Right lobe of liver (tissue), 6 donors: ENCODE measurements around the gene RAP1GAP2. TPM values are rescaled to one million over a fixed set of nuclear protein-coding genes. Genes with fewer than 3 reads are reported as not detected.

Experiments
- ATAC-seq, 4 donors: fragments of 200-7000 bp; cut with Tn5 transposase; one replicate each; pipeline ENCODE4 v1.9.1; 2020; ENCODE audit warnings: mild to moderate bottlenecking in 4 of 4, moderate library complexity in 4 of 4
- DNase-seq, 3 donors: peaks; one replicate each; pipeline ENCODE4 v3.0.0-alpha.2; 2020
- H3K27ac ChIP-seq, 3 donors: fragments of 200-600 bp; one replicate each; pipeline ENCODE4 v1.8.0; 2022
- H3K27me3 ChIP-seq, 2 donors: fragments of 200-600 bp; one replicate each; pipeline ENCODE4 v1.8.0; 2022
- H3K36me3 ChIP-seq, 4 donors: fragments of 200-600 bp; sonication (generic) in 1 of 4; one replicate each; pipeline versions ENCODE4 v1.5.1 to v1.8.0; 2017 to 2022; ENCODE audit warnings: control low read depth in 1 of 4
- H3K4me1 ChIP-seq, 4 donors: fragments of 200-600 bp; sonication (generic) in 1 of 4; one replicate each; pipeline versions ENCODE4 v1.5.1 to v1.8.0; 2017 to 2022; ENCODE audit warnings: control low read depth in 1 of 4
- H3K4me3 ChIP-seq, 3 donors: fragments of 200-600 bp; one replicate each; pipeline ENCODE4 v1.8.0; 2022
- H3K9me3 ChIP-seq, 4 donors: fragments of 200-600 bp; sonication (generic) in 1 of 4; one replicate each; pipeline versions ENCODE4 v1.5.1 to v1.8.0; 2017 to 2022; ENCODE audit warnings: control low read depth in 1 of 4
- CTCF ChIP-seq, 4 donors: fragments of 200-600 bp in 3 of 4; fragments of 450-650 bp in 1 of 4; IDR thresholded peaks; one replicate each; pipeline versions ENCODE4 v1.5.1 to v1.8.0; 2016 to 2022; ENCODE audit warnings: antibody characterized with exemption in 4 of 4, mild to moderate bottlenecking in 2 of 4
- POLR2A ChIP-seq: fragments of 450-650 bp; IDR thresholded peaks from one replicate; pipeline ENCODE4 v1.6.1; 2017; ENCODE audit warnings: antibody characterized with exemption, mild to moderate bottlenecking
- WGBS: methylation state at CpG from one replicate; pipeline ENCODE4 v1.1.6; 2018; ENCODE audit warnings: low coverage, low lambda C conversion rate; ENCODE audit not compliant: insufficient coverage; ENCODE audit errors: missing lambda C conversion rate; 5-methylcytosine and 5-hydroxymethylcytosine counted together
- intact Hi-C, 2 donors: fragments of 100-400 bp; cut with DNase I; formaldehyde crosslinking; loops; one replicate each; pipeline versions ENCODE4 v1.11.2 to v1.14.1; 2022
- total RNA-seq, 6 experiments: library from RNA; depleted of rRNA in 2 of 6; stranded (reverse); fragments of >200 nt in 2 of 6; fragmentation: NEBNext Ultra II Directional in 3 of 6; extraction: Animal tissue kit (Norgen Biotek cat#: 25700) in 3 of 6; gene quantifications; one replicate each; pipeline versions ENCODE4 v1.1.0 to v1.2.4, GENCODE V29; 2016 to 2023
- donor health status: DM: no; HTN: yes; CAD: no.
- donor health status: DM: no; HTN: no; CAD: no.
- donor health status: DM: no; HTN: no; CAD: no.
- donor health status: DM: no; HTN: yes; CAD: no.
- donor health status: DM: no; HTN: yes; CAD: no.

RAP1GAP2 gene
- total RNA-seq, 6 experiments from 2014 or later: 1.0 to 3.8 (median 1.8) TPM

- TF ChIP-seq CTCF (IDR thresholded peaks at IDR 0.05): no peak
- H3K9me3 ChIP-seq: no peaks in the 10 kb centered on the region
- H3K4me3 ChIP-seq: no peak overlapping the region
- WGBS: 46% methylated on average over 6 of the region's 7 CpGs
- H3K27ac ChIP-seq: no peak overlapping the region
- no peaks in the 10 kb centered on the region for H3K4me1 ChIP-seq
- H3K36me3 ChIP-seq: no peaks in the 10 kb centered on the region
- no peaks in the 10 kb centered on the region for H3K27me3 ChIP-seq
- no peak for DNase-seq
- intact Hi-C loops: no loop called here
- ATAC-seq: no peak
Measured at GRCh38 chr17:2946144-2946543, 149.9 kb downstream of the RAP1GAP2 start.

- H3K27me3 ChIP-seq: no peaks in the 10 kb centered on the region
- 54% methylated on average over 7 of the region's 15 CpGs for WGBS
- TF ChIP-seq CTCF (IDR thresholded peaks at IDR 0.05) (no peak), POLR2A (no peak)
- ATAC-seq (no peak), DNase-seq (peak in 1 of 3 donors; percentile 31)
- H3K4me1 ChIP-seq: no peaks in the 10 kb centered on the region
- no peak overlapping the region for H3K4me3 ChIP-seq
- H3K9me3 ChIP-seq: no peaks in the 10 kb centered on the region
- no peaks in the 10 kb centered on the region for H3K36me3 ChIP-seq
- intact Hi-C loops: no loop called here
- H3K27ac ChIP-seq: no peak overlapping the region
Measured at GRCh38 chr17:2947588-2947950, 151.3 kb downstream of the RAP1GAP2 start.

GRCh38 chr17:2947996-2948550 is 151.8 kb downstream of the RAP1GAP2 start:
- DNase-seq (peak in 1 of 3 donors; percentile 38), ATAC-seq (no peak)
- H3K27ac ChIP-seq: no peak overlapping the region
- H3K4me3 ChIP-seq: no peak overlapping the region
- no peaks in the 10 kb centered on the region for H3K27me3 ChIP-seq
- no peaks in the 10 kb centered on the region for H3K36me3 ChIP-seq
- WGBS: 44% methylated on average over 4 of the region's 14 CpGs
- TF ChIP-seq POLR2A: no peak
- no peak for TF ChIP-seq CTCF (IDR thresholded peaks at IDR 0.05)
- H3K4me1 ChIP-seq: no peaks in the 10 kb centered on the region
- no peaks in the 10 kb centered on the region for H3K9me3 ChIP-seq
- intact Hi-C loops: no loop called here

GRCh38 chr17:2948721-2949468 is 152.7 kb downstream of the RAP1GAP2 start:
- Histone ChIP-seq H3K4me3 (no peak overlapping the region), H3K27ac (no peak overlapping the region), H3K9me3 (no peaks in the 10 kb centered on the region), H3K27me3 (no peaks in the 10 kb centered on the region), H3K36me3 (no peaks in the 10 kb centered on the region), H3K4me1 (no peaks in the 10 kb centered on the region)
- TF ChIP-seq POLR2A (no peak), CTCF (IDR thresholded peaks at IDR 0.05) (no peak)
- ATAC-seq (no peak), DNase-seq (peak in 1 of 3 donors; percentile 27)
- intact Hi-C loops: no loop called here
- WGBS: 53% methylated on average over 7 of the region's 19 CpGs
